Lung microvascular endothelial cell (primary cell): ENCODE results near the gene MATCAP1. TPM values are rescaled to one million over a fixed set of nuclear protein-coding genes. Genes with fewer than 3 reads are reported as not detected.

ENCODE experiments used
- DNase-seq, 2 donors: peaks; one replicate each; pipeline versions ENCODE4 v3.0.0 to v3.0.0-alpha.2; 2010; ENCODE audit warnings: low read depth in 2 of 2
- total RNA-seq: library from RNA; depleted of rRNA; stranded (reverse); fragments of >200 nt; gene quantifications from 2 replicates; pipeline ENCODE4 v1.2.1, GENCODE V29; 2014

Gene MATCAP1
- total RNA-seq, 1 donor from 2014 or later, result 10.1 TPM

DNA sequence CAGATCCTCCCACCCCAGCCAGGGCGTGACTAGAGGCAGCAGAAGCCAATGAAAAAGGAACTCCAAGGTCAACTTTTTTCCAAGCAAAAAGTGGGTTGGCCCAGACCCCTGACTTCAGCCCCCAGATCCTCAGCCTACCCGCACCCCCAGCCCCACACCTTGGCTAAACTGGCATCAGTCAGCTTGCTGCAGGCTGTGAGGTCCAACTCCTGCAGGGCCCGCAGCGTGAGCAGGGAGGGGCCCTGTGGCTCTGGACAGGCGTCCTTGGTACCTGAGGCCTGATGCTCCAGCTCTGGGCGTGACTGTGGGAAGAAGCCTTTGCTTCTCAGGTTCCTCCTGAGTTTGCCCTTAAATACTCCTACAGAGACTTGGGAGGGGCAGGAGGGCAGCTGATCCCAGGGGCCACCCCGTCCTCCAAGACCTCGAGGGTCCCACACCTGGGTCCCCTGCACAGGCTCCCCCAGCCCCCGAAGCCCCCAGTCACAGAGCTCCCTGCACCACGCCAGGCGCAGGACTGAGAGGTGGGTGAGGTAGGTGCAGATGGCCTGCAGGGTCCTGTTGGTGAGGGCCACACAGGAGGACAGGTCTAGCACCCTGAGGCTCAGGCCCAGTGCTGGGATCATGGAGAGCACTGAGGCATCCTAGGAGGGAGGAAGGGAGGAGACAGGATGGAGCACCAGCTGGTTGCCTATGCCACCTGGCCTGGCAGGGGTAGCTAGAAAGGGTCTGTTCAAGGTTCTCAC lies 24.6 kb upstream of the MATCAP1 start:
- DNase-seq, result no peak

DNA sequence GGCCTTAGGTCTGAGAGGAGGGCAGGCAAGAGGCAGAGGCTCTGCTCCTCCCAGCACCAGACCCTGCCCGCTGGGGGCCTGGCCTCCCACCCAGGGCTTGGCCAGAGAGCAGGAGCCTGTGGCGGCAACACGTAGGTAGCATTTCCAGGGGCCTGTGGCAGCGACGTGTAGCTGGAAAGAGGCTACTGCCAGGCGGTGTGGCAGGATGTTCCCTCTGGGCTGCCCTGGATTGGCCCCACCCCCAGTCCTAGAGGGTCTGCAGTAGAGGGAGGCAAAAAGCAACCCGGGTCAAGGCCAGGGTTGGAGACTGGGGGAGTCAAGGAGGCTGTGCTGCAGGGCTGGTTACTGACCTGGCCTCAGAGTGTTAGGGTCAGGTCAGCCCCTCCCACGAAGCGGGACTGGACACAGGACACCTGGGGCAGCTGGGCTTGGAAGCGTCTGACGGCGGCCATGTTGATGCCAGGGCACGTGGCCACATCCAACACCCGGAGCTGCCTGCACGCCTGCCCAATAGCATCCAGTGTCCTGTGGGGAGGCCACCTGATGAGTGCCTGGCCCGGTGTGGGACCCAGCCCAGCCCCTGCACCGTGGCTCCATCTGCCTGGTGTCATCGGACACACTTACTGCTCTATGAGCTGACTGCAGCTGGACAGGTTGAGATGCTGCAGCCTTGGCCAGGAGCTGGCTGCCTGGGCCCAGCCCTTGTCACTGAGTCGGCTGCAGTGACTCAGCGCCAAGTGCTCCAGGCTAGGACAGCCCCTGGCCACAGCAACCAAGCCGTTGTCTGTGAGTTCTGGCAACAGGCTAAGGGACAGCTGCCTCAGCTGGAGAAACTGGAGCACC lies 23.7 kb upstream of the MATCAP1 start:
- DNase-seq, result no peak

DNA sequence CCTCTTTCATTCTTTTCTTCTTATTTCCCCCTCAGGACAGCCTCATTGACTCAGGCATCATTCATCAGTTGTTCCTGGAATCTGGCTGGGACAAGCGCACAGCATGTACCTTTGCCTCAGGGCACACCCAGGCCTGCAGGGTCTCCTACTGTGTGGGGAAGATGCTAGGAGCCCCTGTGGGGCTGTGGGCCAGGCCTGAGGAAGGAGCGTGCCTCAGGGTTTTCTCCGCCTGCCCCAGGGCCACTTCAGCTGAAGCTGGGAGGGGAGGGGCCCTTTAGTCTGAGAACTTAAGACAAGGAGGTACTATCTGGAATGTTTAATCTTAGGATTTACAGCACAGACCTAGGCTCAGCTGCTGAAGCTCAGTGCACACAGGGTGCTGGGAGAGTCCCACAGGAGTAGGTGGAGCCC lies 23.1 kb upstream of the MATCAP1 start:
- no peak for DNase-seq

DNA sequence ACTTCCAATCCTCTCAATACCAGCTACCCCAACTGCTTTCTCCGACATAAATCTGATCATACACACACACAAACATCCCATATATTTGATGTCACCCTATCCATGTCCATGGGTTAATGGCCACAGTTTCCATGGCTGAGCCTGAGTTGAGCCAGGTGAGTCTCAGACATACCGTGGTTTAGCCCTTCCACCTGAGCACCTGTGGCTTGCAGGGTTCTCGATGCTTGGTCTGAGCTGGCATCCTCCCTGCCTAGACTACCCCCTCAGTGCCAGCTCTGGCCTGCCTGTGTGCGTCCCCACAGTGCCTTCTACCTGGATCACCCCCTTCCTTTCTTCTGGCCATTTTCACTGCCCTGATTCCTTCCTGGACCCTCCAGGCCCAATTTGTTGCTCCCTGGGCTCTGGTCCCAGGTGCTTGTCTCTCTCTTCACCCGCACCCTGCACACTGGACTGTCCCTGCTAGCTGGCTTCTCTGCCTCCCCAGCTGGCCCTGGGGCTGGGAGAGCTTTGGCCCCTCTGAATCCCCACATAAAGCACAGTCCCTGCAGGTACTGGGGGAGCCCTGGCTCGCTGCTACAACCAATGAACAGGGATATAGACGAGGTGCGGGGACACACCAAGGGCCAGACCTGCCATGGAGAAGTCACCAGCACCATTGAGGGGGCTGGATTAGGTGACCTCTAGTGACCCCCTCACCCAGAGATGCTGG lies 22.5 kb upstream of the MATCAP1 start:
- DNase-seq, result no peak

DNA sequence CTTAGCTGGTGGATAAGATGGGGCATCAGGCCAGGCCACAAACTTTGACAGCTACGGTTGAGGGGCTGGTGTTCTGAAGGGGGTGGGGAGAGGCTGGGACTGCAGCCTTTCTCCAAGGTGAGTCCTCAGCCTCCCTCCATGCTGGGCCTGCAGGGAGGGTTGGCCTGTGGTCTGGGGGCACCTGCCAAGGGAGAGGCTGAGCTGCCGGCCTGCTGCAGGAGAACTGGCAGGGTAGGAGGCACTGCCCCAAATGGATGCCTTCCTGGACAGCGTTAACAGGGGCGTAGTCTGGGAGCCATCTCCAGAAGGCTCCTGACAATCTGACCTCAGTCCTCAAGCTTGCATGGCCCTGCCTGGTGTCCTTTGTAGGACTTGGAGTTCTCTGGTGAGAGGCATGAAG lies 20.3 kb upstream of the MATCAP1 start:
- no peak for DNase-seq

DNA sequence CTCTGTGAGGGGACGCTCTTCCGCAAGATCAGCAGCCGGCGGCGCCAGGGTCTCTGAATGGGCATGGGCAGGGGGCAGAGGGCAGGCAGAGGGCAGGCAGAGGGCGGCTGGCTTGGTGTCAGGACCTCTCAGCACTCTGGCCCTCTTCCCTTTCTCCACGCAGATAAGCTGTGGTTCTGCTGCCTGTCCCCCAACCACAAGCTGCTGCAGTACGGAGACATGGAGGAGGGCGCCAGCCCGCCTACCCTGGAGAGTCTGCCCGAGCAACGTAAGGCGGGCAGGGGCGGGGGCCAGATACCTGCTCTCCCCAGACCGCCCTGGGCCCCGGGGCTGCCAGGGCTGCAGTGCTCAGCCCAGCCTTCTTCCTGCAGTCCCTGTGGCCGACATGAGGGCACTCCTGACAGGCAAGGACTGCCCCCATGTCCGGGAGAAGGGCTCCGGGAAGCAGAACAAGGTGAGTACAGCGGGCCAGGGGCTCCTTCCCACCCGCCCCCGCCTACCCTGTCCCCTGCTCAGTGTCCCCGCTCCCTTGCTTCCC lies 19.3 kb upstream of the MATCAP1 start:
- no peak for DNase-seq

DNA sequence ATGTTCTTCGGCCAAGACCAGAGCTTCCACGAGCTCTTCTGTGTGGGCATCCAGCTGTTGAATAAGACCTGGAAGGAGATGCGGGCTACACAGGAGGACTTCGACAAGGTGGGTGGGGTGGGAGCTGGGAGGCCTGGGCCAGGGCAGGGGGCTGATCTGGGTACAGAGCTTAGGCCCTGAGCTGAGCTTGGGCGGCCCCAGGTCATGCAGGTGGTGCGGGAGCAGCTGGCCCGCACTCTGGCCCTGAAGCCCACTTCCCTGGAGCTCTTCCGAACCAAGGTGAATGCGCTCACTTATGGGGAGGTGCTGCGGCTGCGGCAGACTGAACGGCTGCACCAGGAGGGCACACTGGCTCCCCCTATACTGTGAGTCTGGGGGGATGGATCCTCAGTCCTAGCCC lies 18.7 kb upstream of the MATCAP1 start:
- no peak for DNase-seq

DNA sequence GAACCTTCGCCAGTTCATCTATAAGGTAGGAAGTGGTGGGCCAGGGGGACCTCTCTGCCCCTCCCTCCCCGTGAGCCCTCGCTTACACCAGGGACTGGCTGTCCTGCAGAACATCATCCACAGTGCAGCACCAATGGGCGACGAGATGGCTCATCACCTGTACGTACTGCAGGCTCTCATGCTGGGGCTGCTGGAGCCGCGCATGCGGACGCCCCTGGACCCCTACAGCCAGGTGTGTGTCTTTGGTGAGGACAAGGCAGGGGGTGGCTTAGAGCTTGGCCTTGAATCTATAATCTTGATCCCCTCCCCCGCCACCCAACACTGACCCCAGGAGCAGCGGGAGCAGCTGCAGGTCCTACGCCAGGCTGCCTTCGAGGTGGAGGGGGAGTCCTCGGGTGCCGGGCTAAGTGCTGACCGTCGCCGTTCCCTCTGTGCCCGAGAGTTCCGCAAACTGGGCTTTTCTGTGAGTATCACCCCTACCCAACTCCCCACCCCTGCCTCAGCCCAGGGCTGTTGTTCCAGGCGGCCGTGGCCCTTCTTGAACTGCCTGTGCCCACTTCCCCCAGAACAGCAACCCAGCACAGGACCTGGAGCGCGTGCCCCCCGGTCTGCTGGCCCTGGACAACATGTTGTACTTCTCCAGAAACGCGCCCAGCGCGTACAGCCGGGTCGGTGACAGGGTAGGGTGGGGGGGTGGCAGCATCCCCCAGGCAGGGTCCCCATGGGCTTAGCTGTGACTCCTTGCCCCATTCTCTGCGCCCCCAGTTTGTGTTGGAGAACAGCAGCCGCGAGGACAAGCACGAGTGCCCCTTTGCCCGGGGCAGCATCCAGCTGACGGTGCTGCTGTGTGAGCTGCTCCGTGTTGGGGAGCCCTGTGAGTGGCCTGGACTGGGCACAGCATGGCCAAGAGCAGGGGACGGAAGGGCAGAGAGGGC lies 17.9 kb upstream of the MATCAP1 start:
- DNase-seq, result no peak

DNA sequence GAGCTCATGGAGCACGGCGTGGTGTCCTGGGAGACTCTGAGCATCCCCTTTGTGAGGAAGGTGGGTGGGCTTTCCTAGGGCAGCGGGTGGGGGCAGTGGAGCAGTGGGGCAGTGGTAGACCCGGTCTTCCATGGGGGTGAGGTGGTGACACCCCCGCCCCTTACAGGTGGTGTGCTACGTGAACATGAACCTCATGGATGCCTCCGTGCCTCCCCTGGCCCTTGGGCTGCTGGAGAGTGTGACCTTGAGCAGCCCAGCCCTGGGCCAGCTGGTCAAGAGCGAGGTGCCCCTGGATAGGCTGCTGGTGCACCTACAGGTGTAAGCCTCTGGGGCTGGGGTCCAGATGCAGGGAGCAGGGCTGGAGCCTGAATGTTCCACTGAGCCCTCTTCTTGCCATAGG lies 16.7 kb upstream of the MATCAP1 start:
- no peak for DNase-seq

DNA sequence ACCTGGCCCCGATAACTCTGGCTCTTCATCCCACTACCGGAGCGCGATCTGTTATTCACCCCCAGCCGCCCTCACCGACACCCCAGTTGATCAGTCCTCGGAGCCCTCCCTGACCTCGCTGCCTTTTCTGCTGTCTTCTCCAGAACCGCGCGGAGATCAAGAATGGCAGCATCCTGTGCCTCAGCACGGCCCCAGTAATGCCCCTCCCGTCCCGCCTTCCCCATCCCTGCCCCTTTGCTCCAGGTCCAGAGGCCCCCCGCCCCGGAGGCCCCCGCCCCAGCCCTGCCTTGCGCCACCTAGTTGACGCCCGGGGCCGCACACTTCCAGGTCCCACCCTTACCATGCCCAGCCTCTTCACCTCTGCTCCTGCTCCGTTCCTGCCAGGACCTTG lies 16.0 kb upstream of the MATCAP1 start:
- DNase-seq, result no peak

DNA sequence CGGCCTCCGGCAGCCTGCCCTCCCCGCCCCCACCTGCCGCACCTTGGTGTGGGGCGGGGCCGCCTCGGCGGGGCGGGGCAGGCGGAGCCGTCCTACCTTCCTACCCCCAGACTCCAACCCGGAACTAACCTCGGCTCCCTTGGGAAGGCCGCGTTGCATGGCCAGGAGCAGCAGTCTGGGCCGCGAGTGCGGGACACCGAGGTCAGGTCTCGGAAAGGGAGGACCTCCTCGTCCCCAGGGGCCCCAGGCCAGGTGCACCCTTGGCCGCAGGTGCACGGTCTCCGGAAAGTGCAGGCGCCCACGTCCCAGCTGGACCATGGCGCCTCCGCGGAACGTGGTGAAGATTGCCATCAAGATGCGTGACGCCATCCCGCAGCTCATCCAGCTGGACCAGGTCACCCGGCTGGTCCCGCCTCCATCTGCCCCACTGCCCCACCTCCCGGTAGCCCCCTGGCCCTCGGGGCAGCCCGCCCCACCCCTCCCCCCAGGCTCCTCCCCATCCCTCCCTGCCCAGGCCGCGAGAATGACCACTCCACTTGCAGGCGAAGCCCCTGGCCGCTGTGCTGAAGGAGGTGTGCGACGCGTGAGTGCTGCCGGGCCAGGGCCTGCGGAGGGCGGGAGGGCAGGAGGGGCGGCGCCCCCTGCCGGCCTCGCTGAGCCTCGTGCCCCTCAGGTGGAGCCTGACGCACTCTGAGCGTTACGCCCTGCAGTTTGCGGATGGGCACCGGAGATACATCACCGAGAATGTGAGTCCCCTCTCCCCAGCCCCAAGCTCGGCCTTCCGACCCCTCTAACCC lies 15.4 kb upstream of the MATCAP1 start, which contains the start of gene ELMO3:
Gene ELMO3, plus strand, starts transcription at position 121 of the 797 bp plus-strand sequence. Its CDS starts 196 bp downstream, at position 317.
- DNase-seq, result no peak

DNA sequence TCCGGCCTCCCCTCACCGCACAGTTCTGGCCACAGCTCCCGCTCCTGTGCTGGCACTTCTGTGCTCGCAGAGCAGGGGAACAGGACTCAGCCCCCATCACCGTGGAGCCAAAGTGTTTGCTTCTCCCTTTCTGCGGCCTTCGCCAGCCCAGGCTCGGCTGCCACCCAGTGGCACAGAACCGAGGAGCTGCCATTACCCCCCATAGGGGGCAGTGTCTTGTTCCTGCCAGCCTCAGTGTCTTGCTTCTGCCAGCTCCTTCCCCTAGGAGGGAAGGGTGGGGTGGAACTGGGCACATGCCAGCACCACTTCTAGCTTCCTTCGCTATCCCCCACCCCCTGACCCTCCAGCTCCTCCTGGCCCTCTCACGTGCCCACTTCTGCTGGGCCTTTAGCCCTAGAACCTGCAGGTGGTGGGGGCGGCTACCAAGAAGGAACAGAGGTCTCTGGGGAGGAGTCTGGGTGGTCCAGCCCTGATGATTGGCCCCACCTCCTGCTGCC lies 14.5 kb upstream of the MATCAP1 start:
- DNase-seq, result peak; percentile 46 to 63

DNA sequence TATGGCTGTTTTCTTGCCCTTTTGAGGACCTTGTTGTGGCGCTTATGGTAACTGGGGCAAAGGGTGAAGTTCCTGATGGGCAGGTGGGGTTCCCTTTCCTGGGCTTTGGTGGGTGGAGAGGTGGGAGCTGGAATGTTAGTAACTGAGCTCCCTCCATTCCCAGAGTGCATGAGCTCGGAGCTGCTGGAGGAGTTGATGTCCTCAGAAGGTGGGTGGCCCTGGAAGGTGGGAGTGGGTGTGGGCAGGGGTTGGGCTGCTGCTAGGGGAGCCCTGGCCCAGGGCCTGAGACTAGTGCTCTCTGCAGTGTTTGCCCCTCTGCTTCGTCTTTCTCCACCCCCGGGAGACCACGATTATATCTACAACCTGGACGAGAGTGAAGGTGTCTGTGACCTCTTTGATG lies 13.9 kb upstream of the MATCAP1 start:
- no peak for DNase-seq

DNA sequence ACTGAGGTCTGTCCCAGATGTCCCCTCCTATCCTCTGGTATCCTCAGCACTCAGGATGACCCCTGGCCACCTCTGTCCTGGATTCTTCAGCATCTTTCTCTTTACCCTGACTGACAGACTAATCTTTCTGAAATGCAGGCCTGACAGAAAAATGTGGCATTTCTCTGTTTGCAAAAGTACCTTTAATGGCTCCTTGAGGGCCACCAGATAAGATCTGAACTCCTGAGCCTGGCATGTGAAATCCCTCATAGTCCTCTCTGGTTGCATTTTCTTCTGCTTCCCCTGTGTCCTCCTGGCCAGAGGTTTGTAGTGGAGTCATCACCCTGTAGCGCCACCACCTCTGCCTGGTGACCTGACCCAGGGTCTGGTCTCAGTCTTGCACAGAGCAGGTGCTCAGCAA lies 13.1 kb upstream of the MATCAP1 start:
- DNase-seq, result no peak

DNA sequence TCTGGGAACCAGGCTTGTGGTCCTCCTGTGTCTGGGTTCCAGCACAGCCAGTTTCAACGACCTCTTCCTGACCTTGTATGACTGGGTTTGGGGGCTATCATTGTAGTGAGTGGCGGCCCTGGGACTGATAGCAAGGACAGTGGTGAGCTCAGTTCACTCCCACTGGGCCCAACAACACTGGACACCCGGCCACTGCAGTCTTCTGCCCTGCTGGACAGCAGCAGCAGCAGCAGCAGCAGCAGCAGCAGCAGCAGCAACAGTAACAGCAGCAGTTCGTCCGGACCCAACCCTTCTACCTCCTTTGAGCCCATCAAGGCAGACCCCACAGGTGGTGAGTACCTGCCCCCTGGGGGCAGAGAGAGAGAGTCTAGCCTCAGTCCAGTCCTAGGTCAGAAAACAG lies 11.9 kb upstream of the MATCAP1 start:
- DNase-seq, result no peak

DNA sequence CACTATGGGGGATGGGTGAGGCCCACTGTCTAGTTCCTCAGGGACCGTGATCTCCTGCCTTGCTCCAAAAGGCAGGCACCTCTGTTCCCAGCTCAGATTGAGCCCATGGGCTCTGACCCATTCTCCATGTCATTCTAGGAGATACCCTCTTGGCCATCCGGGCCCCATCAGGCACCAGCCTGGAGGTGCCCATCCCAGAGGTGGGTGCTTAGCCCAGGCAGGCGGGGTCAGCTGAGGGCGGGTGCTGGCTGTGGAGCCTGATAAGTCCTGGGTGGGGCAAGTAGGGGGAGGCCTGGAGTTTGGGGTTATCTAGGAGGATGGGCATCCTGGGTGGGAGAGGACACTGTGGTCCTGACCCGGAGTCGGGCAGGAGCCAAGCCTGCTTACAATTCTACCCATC lies 10.5 kb upstream of the MATCAP1 start:
- DNase-seq, result no peak

DNA sequence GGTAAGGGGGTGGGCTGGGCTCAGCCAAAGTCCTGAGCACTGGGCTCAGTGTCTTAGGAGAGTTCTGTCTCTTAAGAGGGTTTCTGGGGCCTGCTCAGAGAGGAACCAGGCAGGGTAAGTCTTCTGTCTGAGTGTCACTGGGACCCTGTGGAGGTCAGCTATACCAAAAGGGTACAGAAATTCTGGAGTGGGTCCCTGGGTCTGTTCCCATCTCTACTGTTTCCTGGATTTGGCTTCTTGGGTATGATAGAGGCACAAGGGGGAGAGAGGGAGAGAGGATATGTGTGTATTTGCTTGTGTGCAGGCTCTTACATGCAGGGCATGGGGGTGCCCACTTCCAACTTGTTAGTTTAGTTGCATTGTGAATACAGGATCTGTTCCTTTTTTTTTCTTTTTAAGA lies 9.8 kb upstream of the MATCAP1 start:
- no peak for DNase-seq

DNA sequence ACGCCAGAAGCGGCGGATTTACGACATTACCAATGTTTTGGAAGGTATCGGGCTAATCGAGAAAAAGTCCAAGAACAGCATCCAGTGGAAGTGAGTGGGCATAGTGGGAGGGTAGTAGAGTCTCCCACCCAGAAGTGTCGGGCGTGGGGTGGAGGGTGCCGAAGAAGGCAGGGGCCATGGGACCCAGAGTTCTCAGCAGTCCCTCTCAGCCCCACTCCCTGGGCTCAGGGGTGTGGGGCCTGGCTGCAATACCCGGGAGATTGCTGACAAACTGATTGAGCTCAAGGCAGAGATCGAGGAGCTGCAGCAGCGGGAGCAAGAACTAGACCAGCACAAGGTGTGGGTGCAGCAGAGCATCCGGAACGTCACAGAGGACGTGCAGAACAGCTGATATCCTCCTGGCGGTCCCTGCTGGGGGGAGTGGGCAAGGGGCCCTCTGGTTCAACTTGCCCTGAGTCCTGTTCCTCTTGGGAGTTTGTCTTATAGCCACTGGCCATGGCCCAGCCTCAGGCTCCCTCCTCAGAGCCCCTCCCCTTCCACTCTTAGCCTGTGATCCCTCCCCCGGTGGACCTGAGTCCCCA lies 9.1 kb upstream of the MATCAP1 start:
- peak; percentile 25 to 35 for DNase-seq

DNA sequence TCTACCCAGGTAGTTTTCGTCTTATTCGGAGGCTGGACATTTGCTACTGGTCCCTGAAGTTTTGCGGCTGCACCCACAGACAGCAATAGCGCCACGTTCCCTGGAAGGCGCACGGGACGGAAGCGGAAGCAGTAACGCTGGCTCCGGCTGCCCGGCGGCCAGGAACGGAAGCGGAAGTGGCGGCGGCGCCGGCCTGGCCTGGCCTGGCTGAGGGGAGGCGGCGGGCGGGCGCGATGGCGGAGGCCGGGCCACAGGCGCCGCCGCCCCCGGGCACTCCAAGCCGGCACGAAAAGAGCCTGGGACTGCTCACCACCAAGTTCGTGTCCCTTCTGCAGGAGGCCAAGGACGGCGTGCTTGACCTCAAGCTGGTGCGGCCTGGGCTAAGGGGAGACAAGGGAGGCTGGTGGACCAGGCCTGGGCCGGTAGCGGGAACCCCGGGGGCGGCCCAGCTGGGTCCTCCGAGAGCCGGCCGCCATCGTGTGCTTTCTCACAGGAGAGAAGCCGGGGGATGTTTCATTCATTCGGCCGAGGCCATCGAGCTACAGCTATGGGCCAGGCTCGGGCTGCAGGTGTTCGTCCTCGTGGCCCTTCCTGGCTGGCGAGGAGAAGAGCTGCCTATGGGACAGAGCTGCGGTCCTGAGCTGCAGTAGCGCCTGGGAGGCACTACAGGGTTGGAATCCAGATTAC lies 8.4 kb upstream of the MATCAP1 start, which contains the start of gene E2F4:
Gene E2F4, plus strand, starts transcription at position 161 of the 687 bp plus-strand sequence. Its CDS starts 73 bp downstream, at position 234.
- peak; percentile 96 to 97 for DNase-seq
